Stimulated activated CD4-positive, alpha-beta T cell treated with anti-CD3 and anti-CD28 coated beads, Interleukin-12 subunit alpha, Interleukin-12 subunit beta, amount 100 ng/mL, for 48 hours (primary cell): Measurements from ENCODE around the gene COPS9.

Experiments
- DNase-seq, 3 donors: peaks; one replicate each; pipeline ENCODE4 v3.0.0-alpha.2; 2020; ENCODE audit warnings: low read depth in 2 of 3, low spot score in 1 of 3

COPS9 gene

DNA sequence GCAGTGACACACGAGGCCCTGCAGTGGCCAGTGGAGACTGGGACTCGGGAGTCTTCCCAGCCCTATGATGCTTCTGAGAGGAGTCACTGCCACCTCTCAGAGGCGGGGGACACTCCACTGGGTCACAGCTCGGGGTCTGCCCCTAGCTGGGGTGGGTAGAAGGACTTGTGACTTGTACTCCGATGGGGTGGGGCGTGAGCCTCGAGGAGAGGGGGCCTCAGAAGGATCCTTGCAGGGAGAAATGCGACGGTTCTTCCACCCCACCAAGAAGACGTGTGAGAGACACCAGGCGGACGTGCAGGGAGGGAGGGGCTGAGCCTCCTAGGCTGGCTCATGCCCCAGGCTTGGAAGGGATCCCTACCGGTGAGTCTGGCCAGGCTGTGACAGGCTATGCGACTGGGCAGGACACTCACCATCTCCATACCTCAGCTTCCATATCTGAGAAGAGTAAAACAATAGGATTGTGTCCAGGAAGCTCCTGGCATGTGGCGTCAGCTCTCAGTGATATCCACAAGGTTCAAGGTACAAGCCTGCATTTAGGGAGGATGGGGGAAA, 15.4 kb upstream of the COPS9 start:
- no peak for DNase-seq

DNA sequence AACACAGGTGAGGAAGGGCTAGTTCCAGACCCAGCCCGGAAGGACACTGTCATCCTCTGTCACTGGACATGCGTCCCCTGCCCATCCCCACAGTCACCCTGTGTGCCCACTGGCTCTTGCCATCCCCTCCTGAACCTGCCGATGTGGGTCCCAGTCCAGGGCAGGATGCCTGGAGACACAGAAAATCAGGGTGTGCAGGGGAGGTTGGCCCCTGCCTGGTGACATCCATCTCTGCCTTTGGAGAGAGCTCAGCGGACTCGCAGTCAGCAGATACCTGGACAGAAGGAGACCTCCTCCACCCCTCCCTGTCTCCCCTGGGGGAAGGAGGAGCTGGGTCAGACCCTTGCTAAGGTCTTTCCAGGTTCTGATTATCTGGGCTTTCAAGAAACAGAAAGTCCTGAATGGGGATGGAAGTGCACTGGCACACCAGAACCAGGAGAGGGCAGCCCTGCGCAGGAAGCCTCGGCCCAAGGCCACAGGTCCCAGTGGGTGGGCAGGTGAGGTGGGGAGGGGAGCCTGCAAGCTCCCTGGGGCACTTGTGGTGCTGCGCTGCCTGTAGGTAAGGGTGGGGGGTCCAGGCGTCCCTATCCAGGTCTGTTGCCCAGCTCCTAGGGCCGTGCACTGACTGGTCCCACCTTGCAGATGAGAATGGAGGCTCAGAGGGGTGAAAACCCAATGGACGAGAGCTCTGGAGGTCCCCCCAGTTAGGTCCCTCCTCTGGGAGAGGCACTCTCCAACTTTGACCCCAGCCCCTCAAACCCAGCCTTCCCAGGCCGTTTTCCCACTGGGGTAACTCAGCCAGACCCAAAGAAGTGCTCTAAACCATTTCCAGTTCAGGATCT, 14.1 kb upstream of the COPS9 start:
- peak in 1 of 3 donors; percentile 18 for DNase-seq

DNA sequence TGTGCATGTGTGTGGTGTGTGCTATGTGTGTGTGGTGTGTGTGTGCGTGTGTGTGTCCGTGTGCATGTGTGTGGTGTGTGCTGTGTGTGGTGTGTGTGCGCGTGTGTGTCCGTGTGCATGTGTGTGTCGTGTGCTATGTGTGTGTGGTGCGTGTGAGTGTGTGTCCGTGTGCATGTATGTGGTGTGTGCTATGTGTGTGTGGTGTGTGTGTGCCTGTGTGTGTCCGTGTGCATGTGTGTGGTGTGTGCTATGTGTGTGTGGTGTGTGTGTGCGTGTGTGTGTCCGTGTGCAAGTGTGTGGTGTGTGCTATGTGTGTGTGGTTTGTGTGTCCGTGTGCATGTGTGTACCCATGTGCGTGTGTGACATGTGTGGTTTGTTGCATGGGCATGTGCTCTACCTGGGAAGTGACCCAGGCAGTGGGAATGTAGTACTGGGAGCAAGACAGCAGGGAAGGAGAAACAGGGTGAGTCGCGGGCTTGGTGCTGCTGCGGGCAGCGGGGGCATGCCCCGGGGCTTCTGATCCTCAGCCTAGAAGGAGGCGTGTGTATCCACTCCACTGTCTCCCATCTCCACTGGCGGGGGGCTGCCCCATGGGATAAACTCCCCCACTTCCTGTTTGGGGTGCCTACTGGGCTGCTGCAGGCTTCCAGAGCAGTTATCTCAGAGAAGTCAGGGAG, 11.9 kb upstream of the COPS9 start:
- no peak for DNase-seq

DNA sequence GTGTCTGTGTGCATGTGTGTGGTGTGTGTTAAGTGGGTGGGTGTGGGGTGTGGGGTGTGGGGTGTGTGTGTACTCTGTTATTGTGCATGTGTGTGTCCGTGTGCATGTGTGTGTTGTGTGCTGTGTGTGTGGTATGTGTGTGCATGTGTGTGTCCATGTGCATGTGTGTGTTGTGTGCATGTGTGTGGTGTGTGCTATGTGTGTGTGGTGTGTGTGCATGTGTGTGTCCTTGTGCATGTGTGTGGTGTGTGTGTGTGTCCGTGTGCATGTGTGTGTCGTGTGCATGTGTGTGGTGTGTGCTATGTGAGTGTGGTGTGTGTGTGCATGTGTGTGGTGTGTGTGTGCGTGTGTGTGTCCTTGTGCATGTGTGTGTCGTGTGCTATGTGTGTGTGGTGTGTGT, 11.3 kb upstream of the COPS9 start:
- DNase-seq, result no peak

DNA sequence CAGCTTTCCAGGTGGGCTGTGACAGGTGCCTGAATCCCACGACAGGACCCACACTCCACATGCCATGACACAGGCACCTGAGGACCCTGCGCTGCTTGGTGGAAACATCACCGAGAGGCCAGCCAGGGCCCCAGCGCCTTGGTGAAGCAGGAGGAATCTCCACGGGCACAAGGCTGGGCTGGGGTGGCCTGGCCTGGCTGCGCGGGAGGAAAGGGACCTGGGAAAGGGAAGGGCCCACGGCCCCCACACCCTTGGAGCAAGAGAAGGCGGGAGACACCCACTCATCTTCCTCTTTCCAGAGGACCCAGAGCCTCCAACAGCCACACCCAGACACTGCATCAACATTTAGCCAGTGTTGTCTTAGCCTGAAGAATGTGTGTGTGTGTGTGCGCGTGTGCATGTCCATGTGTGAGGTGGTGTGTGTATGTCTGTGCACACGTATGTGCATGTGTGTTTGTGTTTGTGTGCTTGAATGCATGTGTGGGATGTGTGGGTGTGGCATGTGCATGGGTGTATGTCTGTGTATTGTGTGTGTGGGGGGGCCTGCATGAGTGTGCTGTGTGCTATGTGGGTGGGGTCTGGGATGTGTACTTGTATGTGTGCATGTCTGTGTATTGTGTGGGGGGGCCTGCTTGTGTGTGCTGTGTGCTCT, 10.6 kb upstream of the COPS9 start:
- no peak for DNase-seq

DNA sequence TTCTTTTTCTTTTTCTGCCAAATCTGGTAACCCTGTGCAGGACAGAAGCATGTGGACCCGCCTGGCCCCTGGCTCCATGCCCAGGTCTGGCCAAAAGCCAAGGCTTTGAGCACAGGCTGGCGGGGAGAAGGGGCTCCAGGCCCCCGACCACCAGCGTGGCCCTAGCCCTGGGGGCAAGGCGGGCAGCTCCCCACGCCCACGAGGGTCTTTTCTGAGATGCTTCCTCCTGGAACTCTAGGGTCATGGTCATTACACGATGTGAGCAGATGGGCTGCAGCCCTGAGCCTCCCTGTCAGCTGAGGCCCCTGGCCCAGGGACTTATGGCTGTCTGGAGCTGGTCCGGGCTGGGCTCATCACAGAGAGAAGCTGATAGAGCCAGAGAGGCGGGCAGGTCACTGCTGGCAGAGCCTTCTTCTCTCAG, 10.0 kb upstream of the COPS9 start:
- DNase-seq, result no peak

DNA sequence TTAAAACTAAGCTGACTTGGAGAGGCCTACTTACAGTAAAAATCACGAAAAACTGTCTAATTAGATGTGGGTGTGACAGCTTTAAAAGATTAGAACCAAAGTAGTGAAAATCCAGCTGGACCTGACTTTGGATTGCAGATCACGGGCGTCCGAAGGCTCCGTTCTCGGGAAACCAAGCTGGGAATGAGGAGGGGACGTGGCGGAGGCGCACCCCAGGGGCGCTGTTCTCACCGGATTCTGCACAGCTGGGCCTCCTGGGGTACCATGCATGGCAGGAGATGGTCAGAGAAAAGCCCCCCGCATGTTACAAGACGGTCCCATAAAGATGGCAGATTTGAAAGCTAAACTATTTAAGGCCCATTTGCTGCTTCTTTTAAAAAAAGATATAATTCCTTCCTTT, 9.4 kb upstream of the COPS9 start:
- DNase-seq, result no peak

DNA sequence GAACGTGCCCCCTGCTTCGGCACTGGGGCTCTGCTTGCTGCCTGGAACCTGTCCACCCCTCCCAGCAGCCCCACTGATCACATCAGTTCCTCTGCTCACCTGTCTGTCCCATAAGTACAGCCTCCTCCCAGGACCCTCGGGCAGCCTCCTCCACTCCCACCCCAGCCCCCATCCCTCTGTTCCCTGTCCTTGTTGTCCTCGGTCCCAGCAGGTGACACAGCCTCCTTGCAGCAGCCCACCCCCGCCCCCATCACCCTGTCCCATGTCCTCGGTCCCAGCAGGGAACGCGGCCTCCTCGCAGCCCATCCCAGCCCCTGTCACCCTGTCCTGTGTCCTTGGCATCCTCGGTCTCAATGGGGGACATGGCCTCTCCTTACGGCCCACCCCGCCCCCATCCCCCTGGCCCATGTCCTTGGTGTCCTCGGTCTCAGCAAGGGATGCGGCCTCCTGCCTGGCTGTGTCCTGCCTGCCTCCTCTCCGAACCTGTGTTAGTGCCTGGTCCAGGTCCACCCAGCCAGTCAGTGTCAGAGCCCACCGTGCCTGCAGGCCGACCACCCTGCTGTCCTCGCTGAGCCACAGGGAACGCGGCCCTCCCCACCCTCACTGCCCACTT, 8.7 kb upstream of the COPS9 start:
- no peak for DNase-seq

DNA sequence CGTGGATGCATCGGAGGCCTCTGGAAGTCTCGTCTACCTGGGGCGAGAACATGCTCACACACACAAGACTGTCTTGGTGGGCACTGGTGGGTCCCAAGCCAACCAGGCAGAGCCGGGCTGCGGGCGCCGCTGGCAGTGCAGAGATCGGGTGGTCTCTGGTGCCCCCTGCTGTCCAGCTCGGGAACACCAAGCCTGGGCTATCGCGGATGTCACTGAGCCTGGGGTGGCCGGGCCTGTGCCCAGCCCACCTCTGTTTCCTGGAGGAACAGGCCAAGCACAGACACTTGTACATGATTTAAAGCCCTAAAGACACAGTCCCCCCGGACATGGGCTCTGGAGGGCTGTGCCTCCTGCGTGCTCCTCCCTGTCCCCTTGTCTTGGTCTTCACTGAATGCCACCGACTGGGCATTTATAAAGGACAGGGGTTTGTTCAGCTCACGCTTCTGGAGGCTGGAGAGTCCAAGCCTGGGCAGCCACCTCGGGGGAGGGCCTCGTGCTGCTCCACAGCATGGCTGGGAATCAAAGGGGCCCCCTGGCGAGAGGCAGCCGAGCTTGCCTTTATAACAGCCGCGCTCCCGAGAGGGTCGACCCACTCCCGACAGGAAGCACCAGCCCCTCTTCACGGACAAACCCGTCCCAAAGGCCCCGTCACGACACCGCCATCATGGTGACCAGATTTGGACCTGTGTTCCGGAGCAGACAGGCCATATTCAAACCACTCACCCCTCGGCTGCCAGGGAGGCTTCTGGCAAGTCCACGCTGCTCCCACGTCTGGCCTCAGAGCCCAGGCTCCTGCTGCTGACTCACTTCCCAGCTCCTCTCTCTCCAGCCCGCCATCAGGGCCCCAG, 7.9 kb upstream of the COPS9 start:
- peak; percentile 53 to 87 (median 70) for DNase-seq

DNA sequence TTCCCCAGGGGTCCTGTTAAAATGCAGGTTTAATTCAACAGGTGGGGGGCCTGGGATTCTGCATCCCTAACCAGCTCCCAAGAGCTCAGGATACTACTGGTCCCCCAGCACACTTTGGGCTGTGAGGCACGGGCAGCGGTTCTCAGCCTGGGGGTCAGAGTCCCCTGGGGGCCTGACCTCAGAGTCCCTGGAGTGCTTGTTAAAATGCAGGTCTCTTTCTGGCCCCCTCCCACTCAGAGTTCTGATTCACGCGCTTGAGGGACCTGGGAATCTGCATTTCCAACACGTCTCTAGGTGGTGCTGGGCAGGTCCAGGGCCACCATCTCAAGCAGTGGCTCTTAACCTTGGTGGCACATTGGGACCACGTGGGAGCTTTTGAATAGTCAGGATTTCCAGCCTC, 7.2 kb upstream of the COPS9 start:
- DNase-seq, result no peak

DNA sequence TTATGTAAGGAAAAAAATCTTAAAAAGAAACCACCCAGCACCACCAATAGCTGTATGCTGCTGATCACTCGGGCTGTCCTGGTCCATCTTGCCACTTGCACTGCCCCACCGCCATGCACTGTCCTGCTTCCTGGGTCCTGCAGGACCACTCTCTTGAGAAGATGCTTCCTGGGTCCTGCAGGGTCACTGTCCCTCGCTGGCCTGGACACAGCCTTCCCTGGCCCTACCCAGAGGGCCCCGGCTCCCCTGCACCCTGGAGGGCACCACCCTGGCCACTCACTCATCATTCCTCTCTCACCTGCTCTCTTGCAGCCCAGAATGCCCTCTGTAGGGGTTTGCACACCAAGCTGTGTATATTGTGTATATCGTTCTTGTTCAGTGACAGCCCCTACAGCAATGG, 6.8 kb upstream of the COPS9 start:
- no peak for DNase-seq

DNA sequence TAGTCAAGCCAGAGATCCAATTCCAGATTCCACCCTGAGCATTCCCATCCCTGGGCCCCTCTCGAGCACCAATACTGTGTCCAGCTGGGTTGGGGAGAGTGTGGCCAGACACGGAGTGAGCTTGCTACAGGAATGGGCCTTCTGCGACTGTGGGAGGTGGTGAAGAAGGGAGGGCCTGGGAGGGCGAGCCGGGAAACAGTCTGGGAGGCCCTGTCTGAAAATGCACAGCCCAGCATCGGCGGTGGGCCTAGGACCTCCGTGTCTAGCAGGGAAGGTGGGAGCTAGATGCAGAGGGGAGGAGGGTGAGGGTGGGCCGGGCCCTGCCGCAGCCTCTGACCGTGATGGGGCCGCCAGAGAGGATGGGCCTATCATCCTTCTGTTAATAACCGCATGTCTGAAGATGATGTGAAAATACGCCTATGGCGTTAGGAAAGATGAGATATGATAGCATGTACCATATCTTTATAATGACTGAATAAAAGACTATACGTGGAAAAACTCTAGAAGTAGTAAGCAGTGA, 6.2 kb upstream of the COPS9 start:
- DNase-seq, result no peak

DNA sequence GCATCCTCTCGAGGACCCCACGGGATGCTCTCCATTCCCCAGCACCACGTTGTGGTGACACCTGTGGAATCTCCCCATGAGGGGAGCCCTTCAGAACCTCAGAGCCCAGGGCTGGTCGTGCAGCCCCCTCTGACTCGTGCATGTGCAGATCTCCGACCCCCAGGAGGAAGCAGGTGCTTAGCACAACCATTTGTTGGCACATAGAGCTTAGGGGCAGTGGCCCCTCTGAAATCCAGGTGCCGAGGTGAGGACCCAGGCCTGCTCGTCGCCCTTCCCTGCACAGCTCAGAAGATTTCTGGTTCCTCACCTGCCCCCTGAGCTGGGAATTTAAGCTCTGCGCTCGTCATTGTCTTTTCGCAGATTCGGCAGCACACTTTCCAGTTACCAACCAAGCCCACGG, 5.6 kb upstream of the COPS9 start:
- no peak for DNase-seq

DNA sequence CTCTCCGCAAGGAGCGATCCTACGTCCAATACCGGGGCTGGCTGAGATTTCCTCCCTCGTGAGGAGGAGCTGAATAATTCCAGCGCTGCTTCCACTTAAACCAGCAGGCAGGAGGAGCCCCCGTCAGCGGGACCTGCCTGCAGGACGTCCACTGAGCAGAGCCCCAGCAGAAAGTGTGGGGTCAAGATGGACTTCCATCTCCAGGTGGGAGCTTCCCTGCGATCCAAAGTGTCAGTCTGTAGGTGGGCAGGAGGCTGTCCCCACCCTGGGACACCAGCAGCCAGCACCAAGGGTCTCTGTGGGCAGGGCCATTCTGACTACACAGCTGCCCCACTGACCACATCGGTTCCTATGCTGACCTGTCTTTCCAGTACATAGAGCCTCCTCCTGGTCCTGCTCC, 4.8 kb upstream of the COPS9 start:
- DNase-seq, result no peak

DNA sequence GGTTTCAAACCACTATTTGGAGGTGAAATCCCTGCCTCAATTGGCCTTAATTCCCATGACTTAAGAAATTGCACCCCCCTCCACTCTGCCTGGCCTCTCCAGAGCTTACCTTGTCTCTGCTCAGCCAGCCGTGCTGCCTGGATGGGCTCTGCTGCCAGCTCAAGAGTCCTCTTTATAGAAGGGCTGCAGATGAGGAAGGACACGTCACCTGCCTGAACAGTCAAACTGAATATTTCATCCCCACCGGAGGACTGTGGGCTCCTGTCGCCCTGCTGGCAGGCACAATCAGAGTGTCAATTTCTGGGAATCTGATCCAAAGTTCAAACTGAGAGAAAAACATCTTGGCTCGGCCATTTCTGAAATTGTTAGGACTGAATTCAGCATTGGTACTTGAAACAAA, 4.4 kb upstream of the COPS9 start, which contains the start of gene OTOS:
Gene OTOS, minus strand, starts transcription at position 148 of the 400 bp plus-strand sequence. CDS start 332 bp downstream, outside the sequence.
- DNase-seq, result no peak

DNA sequence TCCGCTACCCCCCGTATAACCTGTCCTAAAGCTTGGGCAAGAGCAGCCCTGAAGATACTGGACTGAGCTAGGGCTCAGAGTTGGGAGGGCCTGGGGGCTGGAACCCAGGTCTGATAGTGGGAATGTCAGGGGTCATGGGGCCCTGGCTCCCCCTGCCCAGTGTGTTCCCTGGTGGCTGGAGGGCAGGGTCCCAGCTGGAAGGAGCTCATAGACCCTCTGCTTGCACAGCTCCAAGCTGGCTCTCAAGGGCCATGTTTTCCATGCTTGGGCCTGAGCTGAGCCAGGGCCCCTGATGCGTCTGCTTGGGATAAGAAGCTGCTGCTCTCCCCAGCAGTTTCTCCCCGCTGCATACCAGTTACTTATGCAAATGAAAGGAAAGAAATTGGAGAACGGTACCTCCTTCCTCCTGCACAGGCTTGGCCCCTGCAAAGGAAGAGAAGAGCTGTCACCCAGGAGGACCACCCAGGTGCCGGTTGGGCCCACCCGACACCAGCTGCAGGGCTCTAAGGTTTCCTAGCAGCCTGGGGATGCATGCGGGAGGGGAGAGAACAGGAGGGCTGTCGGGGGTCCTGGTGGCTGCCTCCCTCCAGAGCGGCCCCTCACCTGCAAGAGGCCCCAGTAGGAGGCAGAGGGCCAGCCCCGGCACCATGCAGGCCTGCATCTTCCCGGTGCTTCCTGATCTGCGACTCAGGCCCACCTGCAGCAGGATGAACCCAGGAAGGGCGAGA, 3.7 kb upstream of the COPS9 start:
- DNase-seq, result no peak

DNA sequence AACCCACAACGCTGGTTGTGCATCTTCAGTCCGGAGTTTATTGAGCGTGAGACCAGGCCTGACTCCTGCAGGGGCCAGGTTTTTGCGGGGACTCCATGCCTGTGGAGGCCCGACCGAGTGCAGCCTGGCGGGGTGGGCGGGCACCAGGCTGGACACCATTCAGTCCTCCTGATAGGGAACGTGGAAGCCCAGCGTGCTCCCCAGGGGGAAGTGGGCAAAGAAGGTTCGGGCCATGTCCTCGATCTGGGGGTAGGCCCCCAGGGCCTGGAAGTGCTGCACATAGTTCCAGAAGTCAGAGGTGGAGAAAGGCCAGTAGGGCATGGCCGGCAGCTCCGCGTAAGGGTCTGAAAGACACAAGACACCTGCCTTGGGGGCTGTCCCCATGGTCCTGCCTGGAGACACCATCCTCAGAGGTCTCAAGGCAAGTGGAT, 2.9 kb upstream of the COPS9 start:
- no peak for DNase-seq

DNA sequence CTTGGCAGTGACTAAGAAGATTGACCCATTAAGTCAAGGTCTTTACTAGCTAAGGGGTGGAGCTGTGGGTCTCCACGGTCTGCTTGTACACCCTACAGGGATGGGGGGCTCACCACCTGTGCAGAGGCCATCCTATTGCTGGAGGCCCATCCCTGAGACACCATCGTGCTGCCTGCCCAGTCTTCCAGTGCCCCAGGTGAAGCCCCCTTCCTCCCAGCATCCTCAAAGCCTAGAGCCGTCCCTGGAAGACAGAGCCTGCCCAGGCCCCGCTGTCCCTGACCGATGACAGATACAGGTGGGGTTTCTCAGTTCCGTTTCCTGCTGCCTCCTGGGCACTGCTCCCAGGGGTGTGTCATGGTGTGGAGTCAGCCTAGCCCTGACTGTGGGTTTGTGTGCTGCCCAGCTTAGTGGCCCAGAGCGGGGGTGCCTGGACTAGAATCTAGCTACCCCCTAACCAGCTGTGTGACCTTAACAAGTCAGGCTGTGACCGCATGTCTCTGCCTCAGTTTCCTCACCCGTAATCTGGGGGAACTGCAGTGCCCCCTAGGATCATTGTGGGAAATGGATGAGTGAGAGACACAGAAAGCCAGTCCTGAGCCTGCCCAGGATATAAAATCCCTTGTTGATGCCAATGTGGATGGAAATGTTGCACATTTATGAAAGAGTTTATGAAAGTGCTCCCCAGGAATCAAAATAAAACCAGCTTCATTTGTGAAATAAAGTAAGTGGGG, 2.3 kb upstream of the COPS9 start:
- DNase-seq, result no peak
